ENCODE measurements around the gene INHA.

Gene INHA

GRCh38 chr2:219574484-219575311 lies 2.6 kb downstream of the INHA start:
- no peak for DNase-seq (ENCODE audit: low read depth)

GRCh38 chr2:219575566-219576504 lies 3.7 kb downstream of the INHA start:
- no peak for DNase-seq (ENCODE audit: low read depth)

- no peak for DNase-seq (ENCODE audit: low read depth)
Measured at GRCh38 chr2:219576505-219577388, 4.6 kb downstream of the INHA start.

- no peak for DNase-seq (ENCODE audit: low read depth)
Measured at GRCh38 chr2:219578811-219579613, 6.9 kb downstream of the INHA start.

GRCh38 chr2:219581346-219581745 lies 9.2 kb downstream of the INHA start:
- no peak for DNase-seq (ENCODE audit: low read depth)

- DNase-seq (ENCODE audit: low read depth) = no peak
Measured at GRCh38 chr2:219591091-219591490, 19.0 kb downstream of the INHA start.

GRCh38 chr2:219592736-219593135 lies 20.6 kb downstream of the INHA start:
- no peak for DNase-seq (ENCODE audit: low read depth)

- no peak for DNase-seq (ENCODE audit: low read depth)
Measured at GRCh38 chr2:219593154-219593553, 21.0 kb downstream of the INHA start.

GRCh38 chr2:219595256-219595655 lies 23.1 kb downstream of the INHA start:
- no peak for DNase-seq (ENCODE audit: low read depth)

GRCh38 chr2:219596954-219597551 lies 24.9 kb downstream of the INHA start:
- no peak for DNase-seq (ENCODE audit: low read depth)

GRCh38 chr2:219597552-219598307 lies 25.6 kb downstream of the INHA start, which contains the start of gene STK11IP:
Gene STK11IP (plus strand): TSS chr2:219597857. CDS start chr2:219598120, 263 bp downstream.
- DNase-seq (ENCODE audit: low read depth) = peak; percentile 96

GRCh38 chr2:219598308-219599078 lies 26.4 kb downstream of the INHA start:
- no peak for DNase-seq (ENCODE audit: low read depth)

GRCh38 chr2:219603771-219604170 lies 31.7 kb downstream of the INHA start:
- no peak for DNase-seq (ENCODE audit: low read depth)

- DNase-seq (ENCODE audit: low read depth) = no peak
Measured at GRCh38 chr2:219605607-219605954, 33.5 kb downstream of the INHA start.

GRCh38 chr2:219607931-219608330 lies 35.8 kb downstream of the INHA start:
- no peak for DNase-seq (ENCODE audit: low read depth)

- DNase-seq (ENCODE audit: low read depth) = no peak
Measured at GRCh38 chr2:219608399-219608964, 36.4 kb downstream of the INHA start.

GRCh38 chr2:219609149-219609750 lies 37.1 kb downstream of the INHA start:
- DNase-seq (ENCODE audit: low read depth) = no peak

GRCh38 chr2:219611306-219611705 lies 39.2 kb downstream of the INHA start:
- no peak for DNase-seq (ENCODE audit: low read depth)

All from fibroblast of the conjunctiva (primary cell).